HepG2 (cell line): ENCODE results near the gene SHISA5. TPM values are rescaled to one million over a fixed set of nuclear protein-coding genes. Genes with fewer than 3 reads are reported as not detected.

Experiments
- CHD4 ChIP-seq: fragments of 200-600 bp; sonication (generic); IDR thresholded peaks from 2 replicates; pipeline ENCODE4 v1.7.0; 2017; ENCODE audit warnings: mild to moderate bottlenecking, low read length, borderline replicate concordance
- ELF1 ChIP-seq: sonication (generic); formaldehyde crosslinking; IDR thresholded peaks from 2 replicates; pipeline ENCODE4 v1.4.0; 2020; ENCODE audit warnings: missing genetic modification reagents
- FOXJ3 ChIP-seq: sonication (generic); formaldehyde crosslinking; IDR thresholded peaks from 2 replicates; pipeline ENCODE4 v1.4.0; 2020; ENCODE audit warnings: missing genetic modification reagents, mild to moderate bottlenecking, borderline replicate concordance
- HNRNPUL1 ChIP-seq: fragments of 200-400 bp; formaldehyde crosslinking; IDR thresholded peaks from 2 replicates; pipeline ENCODE4 v1.6.1; 2017; ENCODE audit warnings: low read depth, mild to moderate bottlenecking, low read length, moderate library complexity
- HOXA3 ChIP-seq: sonication (generic); formaldehyde crosslinking; IDR thresholded peaks from 2 replicates; pipeline ENCODE4 v1.5.0; 2020; ENCODE audit warnings: missing genetic modification reagents
- KDM1A ChIP-seq: IDR thresholded peaks from 2 replicates; pipeline ENCODE4 v1.6.1; 2016; ENCODE audit warnings: missing compliant biosample characterization
- NCOR1 ChIP-seq: fragments of 200-600 bp; sonication (generic); IDR thresholded peaks from 2 replicates; pipeline ENCODE4 v1.7.0; 2017; ENCODE audit warnings: antibody characterized with exemption, low read length, borderline replicate concordance
- NR2F2 ChIP-seq: IDR thresholded peaks from 2 replicates; pipeline ENCODE4 v1.6.1; 2012; ENCODE audit warnings: low read depth, inconsistent platforms, borderline replicate concordance
- POGZ ChIP-seq: sonication (generic); formaldehyde crosslinking; IDR thresholded peaks from 2 replicates; pipeline ENCODE4 v1.4.0; 2020; ENCODE audit warnings: mild to moderate bottlenecking, missing genetic modification reagents
- REXO4 ChIP-seq: sonication (generic); formaldehyde crosslinking; IDR thresholded peaks from 2 replicates; pipeline ENCODE4 v1.8.0; 2022; ENCODE audit warnings: missing genetic modification reagents, mild to moderate bottlenecking, borderline replicate concordance
- ZFX ChIP-seq: sonication (generic); formaldehyde crosslinking; IDR thresholded peaks from 2 replicates; pipeline ENCODE4 v1.4.0; 2020; ENCODE audit warnings: mild to moderate bottlenecking, low read depth, missing genetic modification reagents, moderate library complexity
- ZNF331 ChIP-seq: sonication (generic); formaldehyde crosslinking; IDR thresholded peaks from 2 replicates; pipeline ENCODE4 v1.4.0; 2020; ENCODE audit warnings: missing genetic modification reagents
- ZNF572 ChIP-seq: sonication (generic); formaldehyde crosslinking; IDR thresholded peaks from 2 replicates; pipeline ENCODE4 v1.5.1; 2020; ENCODE audit warnings: mild to moderate bottlenecking, missing genetic modification reagents
- polyA plus RNA-seq, 8 experiments: library from polyadenylated mRNA; depleted of rRNA in 3 of 8; stranded (reverse) in 7 of 8; unstranded in 1 of 8; fragments of >200 nt; fragmentation: Illumina TruSeq in 4 of 8; extraction: Trizol in 4 of 8; gene quantifications; 2 replicates each; pipeline versions ENCODE4 v1.2.1 to v1.2.3, GENCODE V29; 2011 to 2016; ENCODE audit warnings: low read depth in 4 of 8, missing spikeins in 1 of 8, mixed read lengths in 1 of 8; ENCODE audit not compliant: insufficient read depth in 1 of 8
- total RNA-seq, 5 experiments: library from RNA; depleted of rRNA; stranded (reverse); fragments of >200 nt; fragmentation: Illumina TruSeq; extraction: Trizol; gene quantifications; 2 replicates each; pipeline ENCODE4 v1.2.3, GENCODE V29; 2016; ENCODE audit warnings: low read depth in 1 of 5
- TF ChIP-seq, protein P1 (sequence below): sonication (generic); formaldehyde crosslinking; conservative IDR thresholded peaks from 2 replicates; pipeline ENCODE4 v1.8.0; 2022; ENCODE audit warnings: mild to moderate bottlenecking, moderate library complexity, missing genetic modification reagents
- TF ChIP-seq, protein P2 (sequence below): sonication (generic); formaldehyde crosslinking; IDR thresholded peaks from 2 replicates; pipeline ENCODE4 v1.4.0; 2020; ENCODE audit warnings: missing genetic modification reagents
- TF ChIP-seq, protein P3 (sequence below): sonication (generic); formaldehyde crosslinking; IDR thresholded peaks from 2 replicates; pipeline ENCODE4 v1.5.0; 2020; ENCODE audit warnings: missing genetic modification reagents
- TF ChIP-seq, protein P4 (sequence below): sonication (generic); formaldehyde crosslinking; IDR thresholded peaks from 2 replicates; pipeline ENCODE4 v1.5.0; 2020; ENCODE audit warnings: mild to moderate bottlenecking, missing genetic modification reagents, borderline replicate concordance
- TF ChIP-seq, protein P5 (sequence below): sonication (generic); formaldehyde crosslinking; IDR thresholded peaks from 2 replicates; pipeline ENCODE4 v1.4.0; 2020; ENCODE audit warnings: low read depth, mild to moderate bottlenecking, missing genetic modification reagents

The SHISA5 gene
- total and polyA plus RNA-seq, 2 of the 13 experiments (the other 11 are each of a cell fraction or from before 2014, with no cell fraction given): 75.8 to 91.4 TPM

- TF ChIP-seq ZFX (peak; percentile 15; the same call in 1 of the 2 replicates), ELF1 (peak; percentile 56; the same call in 1 of the 2 replicates), REXO4 (no peak), HNRNPUL1 (no peak), NCOR1 (peak; percentile 68; the same call in 1 of the 2 replicates), HOXA3 (CRISPR knock-in tag) (peak; percentile 92), ZNF572 (no peak), NR2F2 (no peak), ZNF331 (CRISPR knock-in tag) (peak; percentile 84), KDM1A (0 out of 2 replicates have a peak, but pooled peaks have one; percentile 39), FOXJ3 (CRISPR knock-in tag) (peak; percentile 63; the same call in 1 of the 2 replicates), CHD4 (peak; percentile 57; the same call in 1 of the 2 replicates), POGZ (no peak)
- TF ChIP-seq, protein P1, sequence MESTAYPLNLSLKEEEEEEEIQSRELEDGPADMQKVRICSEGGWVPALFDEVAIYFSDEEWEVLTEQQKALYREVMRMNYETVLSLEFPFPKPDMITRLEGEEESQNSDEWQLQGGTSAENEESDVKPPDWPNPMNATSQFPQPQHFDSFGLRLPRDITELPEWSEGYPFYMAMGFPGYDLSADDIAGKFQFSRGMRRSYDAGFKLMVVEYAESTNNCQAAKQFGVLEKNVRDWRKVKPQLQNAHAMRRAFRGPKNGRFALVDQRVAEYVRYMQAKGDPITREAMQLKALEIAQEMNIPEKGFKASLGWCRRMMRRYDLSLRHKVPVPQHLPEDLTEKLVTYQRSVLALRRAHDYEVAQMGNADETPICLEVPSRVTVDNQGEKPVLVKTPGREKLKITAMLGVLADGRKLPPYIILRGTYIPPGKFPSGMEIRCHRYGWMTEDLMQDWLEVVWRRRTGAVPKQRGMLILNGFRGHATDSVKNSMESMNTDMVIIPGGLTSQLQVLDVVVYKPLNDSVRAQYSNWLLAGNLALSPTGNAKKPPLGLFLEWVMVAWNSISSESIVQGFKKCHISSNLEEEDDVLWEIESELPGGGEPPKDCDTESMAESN (CRISPR knock-in tag): 0 out of 2 replicates have a peak, but pooled peaks have one; percentile 48
- TF ChIP-seq, protein P2, sequence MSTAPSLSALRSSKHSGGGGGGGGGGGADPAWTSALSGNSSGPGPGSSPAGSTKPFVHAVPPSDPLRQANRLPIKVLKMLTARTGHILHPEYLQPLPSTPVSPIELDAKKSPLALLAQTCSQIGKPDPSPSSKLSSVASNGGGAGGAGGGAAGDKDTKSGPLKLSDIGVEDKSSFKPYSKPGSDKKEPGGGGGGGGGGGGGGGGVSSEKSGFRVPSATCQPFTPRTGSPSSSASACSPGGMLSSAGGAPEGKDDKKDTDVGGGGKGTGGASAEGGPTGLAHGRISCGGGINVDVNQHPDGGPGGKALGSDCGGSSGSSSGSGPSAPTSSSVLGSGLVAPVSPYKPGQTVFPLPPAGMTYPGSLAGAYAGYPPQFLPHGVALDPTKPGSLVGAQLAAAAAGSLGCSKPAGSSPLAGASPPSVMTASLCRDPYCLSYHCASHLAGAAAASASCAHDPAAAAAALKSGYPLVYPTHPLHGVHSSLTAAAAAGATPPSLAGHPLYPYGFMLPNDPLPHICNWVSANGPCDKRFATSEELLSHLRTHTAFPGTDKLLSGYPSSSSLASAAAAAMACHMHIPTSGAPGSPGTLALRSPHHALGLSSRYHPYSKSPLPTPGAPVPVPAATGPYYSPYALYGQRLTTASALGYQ (CRISPR knock-in tag): peak; percentile 90
- TF ChIP-seq, protein P3, sequence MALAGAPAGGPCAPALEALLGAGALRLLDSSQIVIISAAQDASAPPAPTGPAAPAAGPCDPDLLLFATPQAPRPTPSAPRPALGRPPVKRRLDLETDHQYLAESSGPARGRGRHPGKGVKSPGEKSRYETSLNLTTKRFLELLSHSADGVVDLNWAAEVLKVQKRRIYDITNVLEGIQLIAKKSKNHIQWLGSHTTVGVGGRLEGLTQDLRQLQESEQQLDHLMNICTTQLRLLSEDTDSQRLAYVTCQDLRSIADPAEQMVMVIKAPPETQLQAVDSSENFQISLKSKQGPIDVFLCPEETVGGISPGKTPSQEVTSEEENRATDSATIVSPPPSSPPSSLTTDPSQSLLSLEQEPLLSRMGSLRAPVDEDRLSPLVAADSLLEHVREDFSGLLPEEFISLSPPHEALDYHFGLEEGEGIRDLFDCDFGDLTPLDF (CRISPR knock-in tag): no peak
- TF ChIP-seq, protein P4, sequence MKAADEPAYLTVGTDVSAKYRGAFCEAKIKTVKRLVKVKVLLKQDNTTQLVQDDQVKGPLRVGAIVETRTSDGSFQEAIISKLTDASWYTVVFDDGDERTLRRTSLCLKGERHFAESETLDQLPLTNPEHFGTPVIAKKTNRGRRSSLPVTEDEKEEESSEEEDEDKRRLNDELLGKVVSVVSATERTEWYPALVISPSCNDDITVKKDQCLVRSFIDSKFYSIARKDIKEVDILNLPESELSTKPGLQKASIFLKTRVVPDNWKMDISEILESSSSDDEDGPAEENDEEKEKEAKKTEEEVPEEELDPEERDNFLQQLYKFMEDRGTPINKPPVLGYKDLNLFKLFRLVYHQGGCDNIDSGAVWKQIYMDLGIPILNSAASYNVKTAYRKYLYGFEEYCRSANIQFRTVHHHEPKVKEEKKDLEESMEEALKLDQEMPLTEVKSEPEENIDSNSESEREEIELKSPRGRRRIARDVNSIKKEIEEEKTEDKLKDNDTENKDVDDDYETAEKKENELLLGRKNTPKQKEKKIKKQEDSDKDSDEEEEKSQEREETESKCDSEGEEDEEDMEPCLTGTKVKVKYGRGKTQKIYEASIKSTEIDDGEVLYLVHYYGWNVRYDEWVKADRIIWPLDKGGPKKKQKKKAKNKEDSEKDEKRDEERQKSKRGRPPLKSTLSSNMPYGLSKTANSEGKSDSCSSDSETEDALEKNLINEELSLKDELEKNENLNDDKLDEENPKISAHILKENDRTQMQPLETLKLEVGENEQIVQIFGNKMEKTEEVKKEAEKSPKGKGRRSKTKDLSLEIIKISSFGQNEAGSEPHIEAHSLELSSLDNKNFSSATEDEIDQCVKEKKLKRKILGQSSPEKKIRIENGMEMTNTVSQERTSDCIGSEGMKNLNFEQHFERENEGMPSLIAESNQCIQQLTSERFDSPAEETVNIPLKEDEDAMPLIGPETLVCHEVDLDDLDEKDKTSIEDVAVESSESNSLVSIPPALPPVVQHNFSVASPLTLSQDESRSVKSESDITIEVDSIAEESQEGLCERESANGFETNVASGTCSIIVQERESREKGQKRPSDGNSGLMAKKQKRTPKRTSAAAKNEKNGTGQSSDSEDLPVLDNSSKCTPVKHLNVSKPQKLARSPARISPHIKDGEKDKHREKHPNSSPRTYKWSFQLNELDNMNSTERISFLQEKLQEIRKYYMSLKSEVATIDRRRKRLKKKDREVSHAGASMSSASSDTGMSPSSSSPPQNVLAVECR (CRISPR knock-in tag): peak; percentile 75; the same call in 1 of the 2 replicates
- TF ChIP-seq, protein P5, sequence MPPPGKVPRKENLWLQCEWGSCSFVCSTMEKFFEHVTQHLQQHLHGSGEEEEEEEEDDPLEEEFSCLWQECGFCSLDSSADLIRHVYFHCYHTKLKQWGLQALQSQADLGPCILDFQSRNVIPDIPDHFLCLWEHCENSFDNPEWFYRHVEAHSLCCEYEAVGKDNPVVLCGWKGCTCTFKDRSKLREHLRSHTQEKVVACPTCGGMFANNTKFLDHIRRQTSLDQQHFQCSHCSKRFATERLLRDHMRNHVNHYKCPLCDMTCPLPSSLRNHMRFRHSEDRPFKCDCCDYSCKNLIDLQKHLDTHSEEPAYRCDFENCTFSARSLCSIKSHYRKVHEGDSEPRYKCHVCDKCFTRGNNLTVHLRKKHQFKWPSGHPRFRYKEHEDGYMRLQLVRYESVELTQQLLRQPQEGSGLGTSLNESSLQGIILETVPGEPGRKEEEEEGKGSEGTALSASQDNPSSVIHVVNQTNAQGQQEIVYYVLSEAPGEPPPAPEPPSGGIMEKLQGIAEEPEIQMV (CRISPR knock-in tag): peak; percentile 50; the same call in 1 of the 2 replicates
Observed at GRCh38 chr3:48431224-48432029, 72.5 kb downstream of the SHISA5 start (continued).
